ENCODE data around the gene CCNB2. TPM values are rescaled to one million over a fixed set of nuclear protein-coding genes. Genes with fewer than 3 reads are reported as not detected.

The CCNB2 gene
- total RNA-seq, 2 donors from 2014 or later: 77.5 to 87.2 TPM

DNA sequence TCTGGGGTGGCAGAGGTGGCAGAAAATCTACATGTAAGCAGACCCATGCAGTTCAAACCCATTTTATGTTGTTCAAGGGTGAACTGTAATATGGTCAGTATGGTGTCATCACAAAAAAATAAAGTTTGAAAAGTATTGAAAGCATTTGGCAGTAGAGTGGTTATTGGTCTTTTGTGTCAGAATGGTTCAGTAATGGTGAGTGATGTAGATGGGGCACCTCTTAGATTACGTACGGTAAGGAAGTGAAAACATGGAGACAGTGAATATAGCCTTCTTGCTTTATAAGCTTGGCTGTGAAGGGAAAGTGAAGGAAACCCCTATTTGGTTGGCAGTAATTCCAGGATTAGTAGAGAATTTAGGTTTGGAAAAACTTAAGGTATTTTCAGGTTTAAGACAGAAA, 17.2 kb upstream of the CCNB2 start:
- Mint-ChIP-seq H3K4me1 (peaks cover 6% of the 10 kb centered on the region), H3K9me3 (no peaks in the 10 kb centered on the region), H3K27me3 (ENCODE audit: insufficient read depth) (no peaks in the 10 kb centered on the region), H3K36me3 (ENCODE audit: low read depth) (peaks cover 44% of the 10 kb centered on the region), H3K4me3 (no peak overlapping the region), H3K27ac (no peak overlapping the region)
- H3K27ac ChIP-seq (ENCODE audit: low read depth, low read length): no peak overlapping the region
- no peak overlapping the region for H3K4me3 ChIP-seq (ENCODE audit: low read length)
- peaks cover 83% of the 10 kb centered on the region for H3K36me3 ChIP-seq (ENCODE audit: control insufficient read depth, insufficient read depth, low read length)
- WGBS, 2 experiments (ENCODE audit: insufficient coverage in 1 of 2, insufficient read length in 1 of 2): 91 to 98% methylated on average over 2 of the region's 2 CpGs
- H3K4me1 ChIP-seq (ENCODE audit: control insufficient read depth, insufficient read depth, low read length): no peaks in the 10 kb centered on the region
- TF ChIP-seq, protein P1, sequence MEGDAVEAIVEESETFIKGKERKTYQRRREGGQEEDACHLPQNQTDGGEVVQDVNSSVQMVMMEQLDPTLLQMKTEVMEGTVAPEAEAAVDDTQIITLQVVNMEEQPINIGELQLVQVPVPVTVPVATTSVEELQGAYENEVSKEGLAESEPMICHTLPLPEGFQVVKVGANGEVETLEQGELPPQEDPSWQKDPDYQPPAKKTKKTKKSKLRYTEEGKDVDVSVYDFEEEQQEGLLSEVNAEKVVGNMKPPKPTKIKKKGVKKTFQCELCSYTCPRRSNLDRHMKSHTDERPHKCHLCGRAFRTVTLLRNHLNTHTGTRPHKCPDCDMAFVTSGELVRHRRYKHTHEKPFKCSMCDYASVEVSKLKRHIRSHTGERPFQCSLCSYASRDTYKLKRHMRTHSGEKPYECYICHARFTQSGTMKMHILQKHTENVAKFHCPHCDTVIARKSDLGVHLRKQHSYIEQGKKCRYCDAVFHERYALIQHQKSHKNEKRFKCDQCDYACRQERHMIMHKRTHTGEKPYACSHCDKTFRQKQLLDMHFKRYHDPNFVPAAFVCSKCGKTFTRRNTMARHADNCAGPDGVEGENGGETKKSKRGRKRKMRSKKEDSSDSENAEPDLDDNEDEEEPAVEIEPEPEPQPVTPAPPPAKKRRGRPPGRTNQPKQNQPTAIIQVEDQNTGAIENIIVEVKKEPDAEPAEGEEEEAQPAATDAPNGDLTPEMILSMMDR (conservative IDR thresholded peaks at IDR 0.05): no peak
- H3K9ac ChIP-seq (ENCODE audit: extremely low read depth, low read length, poor library complexity, severe bottlenecking): no peak overlapping the region
- DNase-seq: no peak
- H3K9me3 ChIP-seq (ENCODE audit: control insufficient read depth, low read length): no peaks in the 10 kb centered on the region
- no peaks in the 10 kb centered on the region for H3K27me3 ChIP-seq (ENCODE audit: control insufficient read depth, insufficient read depth, low read length, poor library complexity, severe bottlenecking)

DNA sequence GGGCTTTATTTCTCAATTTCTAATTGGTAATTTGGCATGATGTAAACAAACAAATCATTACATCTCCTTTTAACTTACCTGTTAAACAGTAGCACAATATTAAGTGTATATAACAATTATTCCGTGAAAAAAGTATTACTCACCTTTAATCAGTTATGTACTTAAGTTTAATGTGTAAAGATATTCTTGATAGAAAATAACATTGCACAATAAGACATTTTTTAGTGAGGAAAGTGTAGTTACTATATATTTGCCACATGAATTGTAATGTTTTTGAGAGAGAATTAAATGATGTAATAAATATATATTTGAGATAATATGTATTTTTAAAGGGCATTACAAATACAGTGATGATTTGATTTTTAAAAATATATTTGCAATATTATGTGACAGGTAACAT, 10.9 kb upstream of the CCNB2 start:
- H3K27ac Mint-ChIP-seq: no peak overlapping the region
- H3K4me3 Mint-ChIP-seq: no peak overlapping the region
- WGBS, 2 experiments (ENCODE audit: insufficient coverage in 1 of 2, insufficient read length in 1 of 2): no CpG with 5 or more reads among the region's 1 CpG
- TF ChIP-seq, protein P1 (conservative IDR thresholded peaks at IDR 0.05): no peak
- H3K27me3 ChIP-seq (ENCODE audit: control insufficient read depth, insufficient read depth, low read length, poor library complexity, severe bottlenecking): no peaks in the 10 kb centered on the region
- H3K4me1 ChIP-seq (ENCODE audit: control insufficient read depth, insufficient read depth, low read length): no peaks in the 10 kb centered on the region
- H3K9me3 ChIP-seq (ENCODE audit: control insufficient read depth, low read length): no peaks in the 10 kb centered on the region
- peaks cover 47% of the 10 kb centered on the region for H3K36me3 Mint-ChIP-seq (ENCODE audit: low read depth)
- H3K27ac ChIP-seq (ENCODE audit: low read depth, low read length): no peak overlapping the region
- peaks cover 87% of the 10 kb centered on the region for H3K36me3 ChIP-seq (ENCODE audit: control insufficient read depth, insufficient read depth, low read length)
- H3K9ac ChIP-seq (ENCODE audit: extremely low read depth, low read length, poor library complexity, severe bottlenecking): no peak overlapping the region
- no peaks in the 10 kb centered on the region for H3K27me3 Mint-ChIP-seq (ENCODE audit: insufficient read depth)
- no peak for DNase-seq
- no peaks in the 10 kb centered on the region for H3K9me3 Mint-ChIP-seq
- H3K4me3 ChIP-seq (ENCODE audit: low read length): no peak overlapping the region
- no peaks in the 10 kb centered on the region for H3K4me1 Mint-ChIP-seq

DNA sequence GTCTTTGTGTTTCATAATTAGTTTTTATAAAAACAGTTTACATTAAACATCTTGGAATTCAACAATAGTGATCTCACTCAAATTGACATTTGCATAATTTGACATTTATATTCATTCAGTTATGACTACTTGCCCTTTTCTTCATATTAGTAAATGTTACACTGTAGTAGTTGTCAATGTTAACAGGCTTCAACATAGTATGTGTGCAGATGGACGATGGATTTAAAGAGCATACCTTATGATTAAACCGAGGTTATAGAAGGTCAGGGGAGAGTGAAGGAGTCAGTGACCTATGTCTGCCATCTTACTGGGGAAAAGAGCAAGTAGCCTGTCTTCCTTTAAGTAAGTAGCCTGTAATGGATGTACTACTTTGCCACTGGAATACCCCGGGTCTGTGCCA, 8.5 kb upstream of the CCNB2 start:
- Histone ChIP-seq H3K4me3 (ENCODE audit: low read length) (no peak overlapping the region), H3K36me3 (ENCODE audit: control insufficient read depth, insufficient read depth, low read length) (peaks cover 66% of the 10 kb centered on the region), H3K27me3 (ENCODE audit: control insufficient read depth, insufficient read depth, low read length, poor library complexity, severe bottlenecking) (no peaks in the 10 kb centered on the region), H3K9me3 (ENCODE audit: control insufficient read depth, low read length) (no peaks in the 10 kb centered on the region), H3K4me1 (ENCODE audit: control insufficient read depth, insufficient read depth, low read length) (no peaks in the 10 kb centered on the region), H3K27ac (ENCODE audit: low read depth, low read length) (no peak overlapping the region), H3K9ac (ENCODE audit: extremely low read depth, low read length, poor library complexity, severe bottlenecking) (no peak overlapping the region)
- Mint-ChIP-seq H3K4me1 (no peaks in the 10 kb centered on the region), H3K4me3 (no peak overlapping the region), H3K27me3 (ENCODE audit: insufficient read depth) (no peaks in the 10 kb centered on the region), H3K27ac (no peak overlapping the region), H3K9me3 (no peaks in the 10 kb centered on the region), H3K36me3 (ENCODE audit: low read depth) (peaks cover 33% of the 10 kb centered on the region)
- TF ChIP-seq, protein P1 (conservative IDR thresholded peaks at IDR 0.05): no peak
- no peak for DNase-seq
- WGBS, 2 experiments (ENCODE audit: insufficient coverage in 1 of 2, insufficient read length in 1 of 2): 90 to 92% methylated on average over 2 to 3 of the region's 3 CpGs

Measured in endodermal cell (in vitro differentiated cells).